H54 (cell line): Measurements from ENCODE around the gene C16orf74.

Experiments
- DNase-seq: peaks from one replicate; pipeline ENCODE4 v3.0.0; 2011; ENCODE audit warnings: low spot score, mixed read lengths; ENCODE audit not compliant: insufficient read length
- FAIRE-seq: peaks from 3 replicates; lab custom pipeline; 2011; peaks lifted over from hg19 to GRCh38; lab: Jason Lieb, UNC
- POLR2A ChIP-seq: IDR thresholded peaks from 2 replicates; pipeline ENCODE4 v1.6.1; 2011; ENCODE audit warnings: low read depth, mild to moderate bottlenecking, low read length

The C16orf74 gene

DNA sequence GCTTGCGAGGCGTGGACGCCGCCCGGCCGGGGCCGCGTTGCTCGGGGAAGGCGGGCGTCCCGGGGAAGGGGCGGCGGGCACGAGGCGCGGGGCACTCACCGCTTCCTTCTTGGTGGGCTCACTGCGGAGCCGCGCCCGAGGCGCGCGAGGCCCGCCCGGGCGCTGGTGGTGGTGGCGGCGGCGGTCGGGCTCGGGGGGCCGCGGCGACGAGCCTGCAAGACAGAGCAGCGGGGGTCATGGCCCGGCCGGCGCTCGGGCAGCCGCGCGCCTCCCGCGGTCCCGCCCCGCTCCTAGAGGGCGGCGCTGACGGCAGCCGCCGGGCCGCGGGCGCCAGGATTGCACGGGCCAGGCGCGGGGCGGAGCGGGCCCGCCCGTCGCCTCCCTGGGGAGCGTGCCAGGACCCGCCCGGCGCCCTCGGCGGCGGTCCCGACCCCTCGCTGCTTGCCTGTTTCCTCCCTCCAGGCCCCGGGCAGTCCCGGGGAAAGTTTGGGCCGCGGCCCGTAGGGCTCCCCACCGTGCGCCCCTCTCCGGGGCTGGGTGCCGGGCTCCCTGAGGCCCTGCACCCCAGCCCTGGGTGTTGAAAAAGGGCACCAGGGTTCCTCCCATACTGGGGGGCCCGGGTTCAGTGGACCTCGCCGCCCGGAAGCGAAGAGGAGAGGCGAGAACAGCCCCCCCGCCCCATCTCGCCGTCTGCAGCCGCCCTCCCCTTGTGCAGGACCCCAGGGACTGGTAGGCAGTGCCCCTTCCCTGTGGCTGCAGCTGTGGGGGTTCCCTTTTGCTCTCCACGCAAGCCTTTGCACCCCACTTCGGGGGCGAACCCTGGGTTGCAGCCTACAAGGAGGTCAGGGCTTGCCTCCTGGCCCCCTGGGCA, at the start of gene C16orf74:
Gene C16orf74 (minus strand): TSS at position 270 of the 871 bp plus-strand sequence. CDS start 15,879 bp downstream, outside the sequence.
- DNase-seq (peak; percentile 82), FAIRE-seq (no peak)
- TF ChIP-seq POLR2A: 0 out of 2 replicates have a peak, but pooled peaks have one; percentile 27

DNA sequence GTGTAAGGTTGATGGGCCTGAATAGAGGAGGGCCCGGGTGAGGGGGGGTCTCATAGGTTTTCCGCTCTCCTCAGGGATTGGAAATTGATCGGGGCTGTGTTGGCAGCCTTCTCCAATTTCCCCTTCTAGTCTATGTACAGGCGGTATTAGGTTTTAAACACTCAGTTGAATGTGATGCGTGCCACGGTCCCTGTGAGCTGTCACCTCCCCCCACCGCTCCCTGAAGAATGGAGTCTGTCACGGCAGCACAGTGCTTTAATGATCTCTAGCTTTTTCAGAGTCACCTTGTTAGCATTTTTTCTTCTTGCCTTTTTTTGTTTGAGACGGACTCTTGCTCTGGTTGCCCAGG, 49.4 kb upstream of the C16orf74 start:
- FAIRE-seq (no peak), DNase-seq (no peak)
- TF ChIP-seq POLR2A: no peak

DNA sequence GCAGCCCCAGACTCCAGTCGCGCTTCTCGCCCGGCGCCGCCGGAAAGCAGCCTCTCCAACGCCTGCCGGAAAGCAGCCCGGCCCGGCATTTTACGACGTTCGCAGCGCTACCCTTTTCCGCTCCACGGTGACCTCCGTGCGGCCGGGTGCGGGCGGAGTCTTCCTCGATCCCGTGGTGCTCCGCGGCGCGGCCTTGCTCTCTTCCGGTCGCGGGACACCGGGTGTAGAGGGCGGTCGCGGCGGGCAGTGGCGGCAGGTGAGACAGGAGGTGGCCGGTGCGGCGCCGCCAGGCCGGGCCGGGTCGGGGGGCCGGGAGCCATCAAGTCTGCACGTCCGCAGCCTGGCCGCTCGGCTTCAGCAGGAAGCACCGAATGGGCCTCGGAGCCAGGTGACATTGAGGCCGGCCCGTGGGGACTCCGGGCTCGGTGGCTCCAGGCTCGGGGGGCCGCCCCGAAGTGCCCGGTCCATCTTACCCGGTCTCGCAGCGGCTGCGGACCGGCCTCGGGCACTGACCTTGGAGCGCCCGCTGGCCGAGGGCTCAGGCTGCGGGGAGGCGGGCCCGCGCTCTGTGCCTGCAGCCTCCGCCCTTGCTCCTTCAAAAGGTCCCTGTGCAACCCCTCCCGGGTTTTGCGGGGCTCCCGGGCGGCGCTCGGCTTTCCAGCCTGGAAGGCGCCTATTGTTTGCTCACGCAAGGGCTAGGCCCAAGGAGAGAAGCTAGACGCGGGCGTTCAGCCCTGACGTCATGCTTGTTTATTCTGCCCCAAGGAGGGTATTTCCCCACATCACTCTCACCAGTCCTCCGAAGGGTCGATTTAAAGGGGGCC, 48.8 kb upstream of the C16orf74 start, which contains the start of the genes COX4I1 and EMC8:
Gene COX4I1 (plus strand): TSS at position 199 of the 824 bp plus-strand sequence. CDS start 1,511 bp downstream, outside the sequence.
Gene EMC8 (minus strand): TSS at position 48 of the 824 bp plus-strand sequence. CDS start 249 bp downstream, outside the sequence.
- FAIRE-seq: no peak
- peak; percentile 88 for DNase-seq
- TF ChIP-seq POLR2A: peak; percentile 89

DNA sequence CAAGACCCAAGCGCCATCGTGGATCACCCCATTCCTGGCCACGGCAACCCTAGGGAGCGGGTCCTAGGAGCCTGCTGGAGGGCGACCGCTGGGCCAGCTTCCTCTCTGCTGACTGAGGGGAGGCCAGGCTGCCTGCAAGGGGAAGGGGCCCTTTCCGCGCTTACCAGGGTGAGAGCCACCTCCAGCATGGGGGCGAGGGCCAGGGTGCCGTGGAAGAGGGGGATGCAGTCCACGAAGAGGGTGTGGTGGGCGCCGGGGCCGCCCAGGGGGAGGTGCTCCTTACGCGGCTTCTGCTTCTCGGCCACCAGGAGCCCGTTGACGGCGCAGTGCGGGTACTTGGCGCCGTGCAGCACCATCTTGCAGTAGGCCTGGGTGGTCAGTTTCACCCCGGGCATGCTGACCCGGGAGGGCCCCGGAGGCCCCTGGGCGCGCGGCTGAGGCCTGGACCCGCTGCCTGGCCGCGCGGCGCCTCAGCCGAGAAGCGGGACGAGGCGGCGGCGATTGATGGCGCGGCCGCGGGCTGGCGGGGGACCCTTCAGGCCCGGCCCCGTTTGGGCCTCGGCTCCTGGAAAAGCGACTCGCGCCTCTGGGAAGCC, 48.1 kb upstream of the C16orf74 start:
- no peak; the same call in 1 of the 2 replicates for TF ChIP-seq POLR2A
- DNase-seq (peak; percentile 63), FAIRE-seq (no peak)

DNA sequence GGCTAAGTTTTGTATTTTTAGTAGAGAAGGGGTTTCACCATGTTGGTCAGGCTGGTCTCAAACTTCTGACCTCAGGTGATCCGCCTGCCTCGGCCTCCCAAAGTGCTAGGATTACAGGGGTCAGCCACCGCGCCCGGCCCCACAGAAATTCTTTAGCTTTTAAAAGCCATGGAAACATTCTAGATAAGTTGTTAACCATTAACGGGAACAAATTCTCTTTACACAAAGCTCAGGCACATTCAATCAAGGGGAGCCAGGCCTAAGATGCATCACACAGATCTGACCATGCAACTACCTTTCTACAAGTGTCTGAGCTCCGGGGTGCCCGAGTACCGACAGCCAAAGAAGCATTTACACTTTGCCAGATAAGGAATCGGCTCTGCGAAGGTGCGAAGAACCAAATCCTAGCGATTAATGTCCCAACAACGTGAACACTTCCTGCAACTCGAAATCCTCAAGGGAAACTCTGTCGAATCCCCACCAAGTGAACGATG, 47.4 kb upstream of the C16orf74 start:
- DNase-seq (no peak), FAIRE-seq (no peak)
- TF ChIP-seq POLR2A: no peak

DNA sequence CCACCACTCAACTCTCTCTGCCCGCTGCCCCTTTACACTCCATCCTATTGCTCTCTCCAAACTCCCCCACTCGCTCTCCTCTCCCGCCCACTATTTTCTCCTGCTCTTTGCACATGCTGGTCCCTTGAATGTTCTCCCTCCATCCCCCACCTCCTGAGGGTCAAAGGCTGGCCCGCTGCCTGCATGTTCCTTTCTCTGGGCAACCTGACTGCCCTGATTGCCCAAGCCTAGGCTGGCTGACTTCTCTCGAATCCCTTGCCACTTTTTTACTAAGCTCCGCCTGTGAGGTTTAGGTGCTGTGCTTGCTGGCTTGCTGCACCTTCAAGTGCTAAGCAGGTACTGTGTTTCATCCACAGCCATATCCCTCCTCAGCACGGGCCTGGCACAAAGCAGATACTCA, 45.7 kb upstream of the C16orf74 start:
- no peak for FAIRE-seq
- no peak for TF ChIP-seq POLR2A
- no peak for DNase-seq

DNA sequence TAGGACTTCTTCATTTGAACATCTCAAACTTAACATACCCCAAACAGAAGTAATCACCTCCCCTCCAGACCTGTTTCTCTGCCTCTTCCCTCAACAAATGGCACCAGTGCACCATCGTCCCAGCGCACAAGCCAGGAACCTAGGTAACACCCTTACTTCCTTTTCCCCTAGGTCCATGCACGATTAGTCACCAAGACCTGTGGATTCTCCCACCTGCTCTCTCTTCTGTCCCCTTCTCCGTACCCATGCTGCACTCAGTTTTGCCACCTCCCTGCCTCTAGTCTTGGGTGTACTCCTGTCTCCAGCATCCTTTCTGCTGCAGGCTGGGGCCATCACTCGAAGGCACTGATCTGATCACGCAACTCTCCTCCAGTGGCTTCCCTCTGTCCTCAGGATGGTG, 45.3 kb upstream of the C16orf74 start:
- FAIRE-seq: no peak
- DNase-seq: no peak
- TF ChIP-seq POLR2A: no peak

DNA sequence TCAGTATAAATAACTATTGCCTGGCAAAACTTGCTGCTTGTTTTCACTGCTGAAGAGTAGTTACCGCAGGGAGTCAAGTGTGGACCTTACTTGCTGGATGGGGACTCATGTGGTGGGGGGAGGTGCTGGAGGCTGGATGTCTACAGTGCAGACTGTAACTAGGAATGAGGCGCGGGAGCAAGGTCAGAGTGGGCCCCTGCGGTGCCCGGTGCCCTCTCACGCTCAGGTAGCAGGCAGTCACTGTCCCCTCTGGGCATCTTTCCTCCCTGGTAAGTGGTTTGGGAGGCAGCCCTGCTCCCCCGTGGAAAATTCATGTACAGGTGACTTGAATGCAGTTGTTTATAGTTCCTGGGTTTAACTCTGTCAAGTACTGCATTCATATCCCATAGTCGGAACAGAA, 43.8 kb upstream of the C16orf74 start:
- FAIRE-seq (no peak), DNase-seq (no peak)
- no peak for TF ChIP-seq POLR2A

DNA sequence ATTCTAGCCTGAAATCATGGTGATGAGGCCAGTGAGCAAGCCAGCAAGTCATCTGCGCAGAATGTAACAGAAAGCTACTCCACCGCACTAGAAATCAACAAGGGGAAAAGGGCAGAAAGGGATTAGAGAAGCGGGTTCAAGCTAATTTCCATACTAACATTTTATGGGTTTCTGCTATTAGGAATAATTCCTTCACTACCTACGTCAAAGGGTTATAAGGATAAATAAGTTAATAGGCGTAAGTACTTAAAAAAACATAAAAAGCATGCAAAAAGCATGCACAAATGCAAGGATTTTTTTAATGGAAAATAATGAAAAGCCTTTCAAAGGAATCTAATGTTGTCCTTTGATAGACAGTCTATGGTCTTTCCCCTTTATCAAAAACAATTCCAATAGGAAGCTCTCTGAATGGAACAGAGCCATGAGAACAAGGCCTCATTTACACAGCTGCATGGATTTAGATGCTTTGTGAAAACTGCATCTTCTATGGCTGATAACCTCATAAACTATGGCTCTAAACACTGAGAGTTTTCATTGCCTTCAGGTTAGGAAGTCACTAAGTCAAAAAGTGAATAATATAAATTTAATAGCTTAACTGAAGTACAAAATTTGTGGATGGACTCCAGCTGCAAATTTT, 42.9 kb upstream of the C16orf74 start:
- FAIRE-seq (no peak), DNase-seq (no peak)
- TF ChIP-seq POLR2A: no peak

DNA sequence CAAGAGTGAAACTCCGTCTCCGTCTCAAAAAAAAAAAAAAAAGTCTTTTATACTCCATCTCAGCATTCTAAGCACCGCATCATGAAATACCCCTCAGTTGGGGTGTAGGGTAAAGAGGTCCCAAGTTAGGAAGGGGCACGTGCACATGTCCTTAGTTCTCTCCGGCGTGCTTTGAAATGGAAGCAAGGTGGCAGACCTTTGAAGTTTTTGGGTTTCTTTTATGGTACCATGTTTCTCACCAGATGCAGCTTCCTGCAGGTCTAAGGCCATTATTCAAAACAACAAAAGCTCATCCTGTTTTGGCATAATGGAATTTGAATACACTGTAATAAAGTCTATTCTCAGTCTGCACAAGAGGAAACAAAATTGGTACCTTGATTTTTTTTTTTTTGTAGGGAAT, 38.9 kb upstream of the C16orf74 start:
- FAIRE-seq (no peak), DNase-seq (no peak)
- no peak for TF ChIP-seq POLR2A

DNA sequence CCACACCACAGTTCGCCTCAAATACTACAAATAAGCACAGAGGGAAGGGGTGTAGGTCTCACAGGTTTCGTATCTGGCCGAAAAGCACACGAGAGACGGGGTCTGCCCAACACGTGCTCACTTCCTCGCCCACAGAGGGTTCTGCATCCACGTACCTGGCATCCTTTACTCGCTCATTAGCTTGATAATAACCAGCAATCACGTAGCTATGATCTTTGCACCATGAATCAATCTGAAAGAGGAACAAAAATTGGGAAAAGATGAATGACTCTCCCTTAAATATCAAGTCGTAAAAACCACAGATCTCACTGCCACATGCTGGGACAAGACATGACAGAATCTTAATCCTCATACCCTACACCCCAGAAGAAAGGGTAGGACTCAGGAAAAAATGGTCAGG, 37.9 kb upstream of the C16orf74 start:
- TF ChIP-seq POLR2A: no peak
- no peak for FAIRE-seq
- DNase-seq: no peak

DNA sequence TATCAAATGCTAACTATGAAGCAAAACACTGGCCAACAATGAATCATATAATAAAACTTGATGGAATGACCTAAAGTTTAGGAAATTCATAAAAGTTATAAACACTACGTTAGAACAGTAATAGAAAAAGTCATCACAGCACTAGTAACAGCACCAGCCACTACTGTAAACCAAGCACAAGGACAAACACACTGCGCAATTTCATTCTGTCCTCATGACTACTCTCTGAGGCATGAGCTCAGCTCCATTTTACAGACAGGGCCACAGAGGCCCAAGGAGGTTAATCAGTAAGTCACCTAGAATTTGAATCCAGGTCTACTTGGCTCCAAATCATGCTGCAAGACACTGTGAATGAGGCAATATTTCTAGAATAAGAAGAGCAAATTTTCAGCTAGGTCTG, 35.0 kb upstream of the C16orf74 start:
- TF ChIP-seq POLR2A: no peak
- no peak for DNase-seq
- no peak for FAIRE-seq

DNA sequence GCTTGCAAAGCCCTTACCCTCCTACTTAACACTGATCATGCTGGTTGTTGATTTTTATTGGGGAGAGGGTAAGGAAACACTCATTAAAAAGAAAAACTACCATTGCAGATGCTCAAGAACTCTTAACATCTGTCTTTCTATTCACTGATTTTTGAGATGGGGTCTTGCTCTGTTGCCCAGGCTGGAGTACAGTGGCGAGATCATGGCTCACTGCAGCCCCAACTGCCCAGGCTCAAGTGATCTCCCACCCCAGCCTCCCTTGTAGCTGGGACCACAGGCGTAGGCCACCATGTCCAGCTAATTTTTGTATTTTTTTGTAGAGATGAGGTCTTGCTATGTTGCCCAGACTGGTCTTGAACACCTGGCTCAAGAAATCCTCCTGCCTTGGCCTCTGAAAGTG, 33.9 kb upstream of the C16orf74 start:
- TF ChIP-seq POLR2A: no peak
- no peak for DNase-seq
- no peak for FAIRE-seq
